Measurements from ENCODE around the gene CLCN4.

CLCN4 gene

GRCh38 chrX:10246297-10246696 is 89.5 kb downstream of the CLCN4 start:
- TF ChIP-seq, protein P1, sequence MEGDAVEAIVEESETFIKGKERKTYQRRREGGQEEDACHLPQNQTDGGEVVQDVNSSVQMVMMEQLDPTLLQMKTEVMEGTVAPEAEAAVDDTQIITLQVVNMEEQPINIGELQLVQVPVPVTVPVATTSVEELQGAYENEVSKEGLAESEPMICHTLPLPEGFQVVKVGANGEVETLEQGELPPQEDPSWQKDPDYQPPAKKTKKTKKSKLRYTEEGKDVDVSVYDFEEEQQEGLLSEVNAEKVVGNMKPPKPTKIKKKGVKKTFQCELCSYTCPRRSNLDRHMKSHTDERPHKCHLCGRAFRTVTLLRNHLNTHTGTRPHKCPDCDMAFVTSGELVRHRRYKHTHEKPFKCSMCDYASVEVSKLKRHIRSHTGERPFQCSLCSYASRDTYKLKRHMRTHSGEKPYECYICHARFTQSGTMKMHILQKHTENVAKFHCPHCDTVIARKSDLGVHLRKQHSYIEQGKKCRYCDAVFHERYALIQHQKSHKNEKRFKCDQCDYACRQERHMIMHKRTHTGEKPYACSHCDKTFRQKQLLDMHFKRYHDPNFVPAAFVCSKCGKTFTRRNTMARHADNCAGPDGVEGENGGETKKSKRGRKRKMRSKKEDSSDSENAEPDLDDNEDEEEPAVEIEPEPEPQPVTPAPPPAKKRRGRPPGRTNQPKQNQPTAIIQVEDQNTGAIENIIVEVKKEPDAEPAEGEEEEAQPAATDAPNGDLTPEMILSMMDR (IDR thresholded peaks at IDR 0.05) = no peak
- no peak for TF ChIP-seq ZFX (IDR thresholded peaks at IDR 0.05; ENCODE audit: borderline replicate concordance)
- no peak overlapping the region for H3K27ac ChIP-seq

- TF ChIP-seq, protein P1 (IDR thresholded peaks at IDR 0.05) = no peak
- TF ChIP-seq ZFX (IDR thresholded peaks at IDR 0.05; ENCODE audit: borderline replicate concordance) = no peak
- no peak overlapping the region for H3K27ac ChIP-seq
Observed at GRCh38 chrX:10246846-10247245, 90.1 kb downstream of the CLCN4 start.

GRCh38 chrX:10254739-10255138 is 98.0 kb downstream of the CLCN4 start:
- TF ChIP-seq, protein P1 (IDR thresholded peaks at IDR 0.05) = peak; percentile 12; the same call in 1 of the 2 replicates
- no peak for TF ChIP-seq ZFX (IDR thresholded peaks at IDR 0.05; ENCODE audit: borderline replicate concordance)
- no peak overlapping the region for H3K27ac ChIP-seq

DNA sequence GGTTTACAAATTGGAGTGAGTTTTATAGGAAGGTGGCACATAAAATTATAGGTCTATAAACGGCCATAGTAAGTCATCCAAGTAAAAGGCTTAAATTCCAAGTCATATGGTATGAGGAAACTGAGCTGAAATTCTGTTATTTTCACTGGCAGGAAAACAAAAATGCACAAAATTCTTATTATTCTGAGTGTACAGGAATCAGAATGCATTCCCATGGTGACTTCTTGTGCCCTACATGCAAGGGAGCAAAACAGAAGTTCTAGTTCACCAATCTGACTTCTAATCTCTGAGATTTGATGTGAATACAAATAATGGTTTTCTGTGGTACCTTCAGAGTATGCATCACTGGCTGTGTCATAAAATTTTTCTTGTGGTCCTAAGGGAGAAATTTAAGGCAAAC is 102.9 kb downstream of the CLCN4 start:
- no peak overlapping the region for H3K27ac ChIP-seq
- no peak for TF ChIP-seq ZFX (IDR thresholded peaks at IDR 0.05; ENCODE audit: borderline replicate concordance)
- TF ChIP-seq, protein P1 (IDR thresholded peaks at IDR 0.05) = no peak

DNA sequence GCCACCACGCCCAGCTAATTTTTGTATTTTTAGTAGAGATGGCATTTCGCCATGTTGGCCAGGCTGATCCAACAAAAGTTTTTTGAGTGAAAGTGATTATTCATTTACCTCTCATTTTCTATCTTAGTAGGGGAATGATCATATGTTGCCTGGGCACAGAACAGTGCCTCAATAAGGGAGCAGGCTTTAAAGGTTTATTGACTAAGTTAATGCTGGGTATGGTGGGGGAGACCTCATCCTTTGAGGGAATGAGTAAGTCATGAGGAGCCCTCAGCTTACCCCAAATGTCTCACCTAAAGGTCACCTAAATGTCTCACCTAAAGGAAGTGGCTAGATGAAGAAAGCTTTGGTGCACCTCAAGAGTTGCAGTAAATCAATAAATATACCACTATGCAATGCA is 109.0 kb downstream of the CLCN4 start:
- no peak overlapping the region for H3K27ac ChIP-seq
- TF ChIP-seq, protein P1 (IDR thresholded peaks at IDR 0.05) = no peak
- no peak for TF ChIP-seq ZFX (IDR thresholded peaks at IDR 0.05; ENCODE audit: borderline replicate concordance)

DNA sequence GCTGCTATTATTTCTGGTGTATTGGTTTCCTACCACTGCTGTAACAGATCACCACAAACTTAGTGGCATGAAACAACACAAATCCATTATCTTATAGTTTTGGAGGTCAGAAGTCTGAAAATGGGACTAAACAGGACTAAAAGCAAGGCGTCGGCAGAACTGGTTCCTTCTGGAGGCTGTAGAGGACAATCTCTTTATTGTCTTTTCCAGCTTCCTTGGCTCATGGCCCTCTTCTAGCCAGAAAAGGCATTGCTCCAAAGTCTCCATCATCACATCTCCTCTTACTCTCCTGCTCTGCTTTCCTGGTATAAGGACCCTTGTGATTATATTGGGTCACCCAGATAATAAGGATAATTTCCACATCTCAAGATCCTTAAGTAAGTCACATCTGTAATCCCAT is 121.9 kb downstream of the CLCN4 start:
- no peak for TF ChIP-seq ZFX (IDR thresholded peaks at IDR 0.05; ENCODE audit: borderline replicate concordance)
- TF ChIP-seq, protein P1 (IDR thresholded peaks at IDR 0.05) = no peak
- H3K27ac ChIP-seq = no peak overlapping the region

- TF ChIP-seq ZFX (IDR thresholded peaks at IDR 0.05; ENCODE audit: borderline replicate concordance) = no peak
- no peak overlapping the region for H3K27ac ChIP-seq
Observed at GRCh38 chrX:10280071-10280470, 123.3 kb downstream of the CLCN4 start.

GRCh38 chrX:10282490-10282889 is 125.7 kb downstream of the CLCN4 start:
- TF ChIP-seq, protein P1 (IDR thresholded peaks at IDR 0.05) = no peak
- TF ChIP-seq ZFX (IDR thresholded peaks at IDR 0.05; ENCODE audit: borderline replicate concordance) = no peak
- no peak overlapping the region for H3K27ac ChIP-seq

All from 22Rv1 (cell line).